HG03439 (cell line): ENCODE measurements around the gene ZNF830.
A peak's percentile ranks its signal among the peaks of the same experiment; 100 is the strongest.
"Not testable (repeated sequence)": the region's sequence is repeated elsewhere in the genome, so short reads cannot be mapped to it uniquely, and the experiment has no call there.

Experiments
- ATAC-seq: cut with Tn5 transposase; IDR thresholded peaks from one replicate; pipeline ENCODE4 v1.9.1; 2021; ENCODE audit warnings: mild to moderate bottlenecking, moderate library complexity; ENCODE audit not compliant: unreplicated experiment

The ZNF830 gene, protein sequence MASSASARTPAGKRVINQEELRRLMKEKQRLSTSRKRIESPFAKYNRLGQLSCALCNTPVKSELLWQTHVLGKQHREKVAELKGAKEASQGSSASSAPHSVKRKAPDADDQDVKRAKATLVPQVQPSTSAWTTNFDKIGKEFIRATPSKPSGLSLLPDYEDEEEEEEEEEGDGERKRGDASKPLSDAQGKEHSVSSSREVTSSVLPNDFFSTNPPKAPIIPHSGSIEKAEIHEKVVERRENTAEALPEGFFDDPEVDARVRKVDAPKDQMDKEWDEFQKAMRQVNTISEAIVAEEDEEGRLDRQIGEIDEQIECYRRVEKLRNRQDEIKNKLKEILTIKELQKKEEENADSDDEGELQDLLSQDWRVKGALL

GRCh38 chr17:34961093-34961911, at the start of gene ZNF830, which contains the start of gene CCT6B:
ZNF830 (plus strand) TSS chr17:34961540; CDS start chr17:34961567, 27 bp downstream.
CCT6B (minus strand) TSS chr17:34961460; CDS start chr17:34961393, 67 bp downstream.
- peak; percentile 80 for ATAC-seq

DNA sequence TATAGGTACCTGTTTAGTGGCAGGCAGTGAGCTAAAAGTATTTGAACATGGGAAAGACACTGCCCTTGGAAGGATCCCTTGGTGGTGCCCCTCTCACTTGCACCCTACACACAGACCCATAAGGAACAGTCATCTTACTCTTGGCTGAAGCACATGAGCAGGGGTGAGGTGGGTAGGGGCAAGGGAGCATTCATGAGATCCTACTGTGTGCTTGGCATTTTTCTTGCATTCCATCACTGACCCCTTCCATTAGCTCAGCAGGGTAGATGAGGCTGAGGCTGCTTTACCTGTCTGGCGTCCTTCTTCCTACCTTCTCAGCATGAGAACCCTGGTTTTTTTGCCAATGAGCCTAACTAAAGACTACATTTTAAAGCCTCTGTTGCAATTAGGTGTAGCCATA, 48.3 kb upstream of the ZNF830 start:
- ATAC-seq, result no peak

- ATAC-seq, result no peak
Observed at GRCh38 chr17:34916120-34916519, 45.2 kb upstream of the ZNF830 start.

DNA sequence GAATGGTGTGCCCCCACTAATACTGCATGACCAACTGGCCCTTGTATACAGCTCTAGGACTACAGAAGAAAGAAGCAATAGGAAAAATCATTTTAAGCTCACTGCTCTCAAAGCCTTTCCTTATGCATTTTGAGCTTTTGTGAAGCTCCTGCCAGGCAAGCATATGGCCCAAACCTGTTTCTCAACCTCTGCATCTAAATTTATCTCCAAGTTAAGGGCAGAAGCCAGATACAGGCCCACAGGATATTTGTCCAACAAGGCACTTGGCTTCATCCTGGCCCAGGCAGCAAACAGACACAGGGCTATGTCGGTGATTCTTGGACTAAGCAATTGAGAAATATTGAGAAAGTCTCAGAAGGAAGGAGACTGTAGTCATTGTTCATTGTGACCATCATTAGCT, 44.0 kb upstream of the ZNF830 start:
- no peak for ATAC-seq

GRCh38 chr17:34920676-34921075, 40.7 kb upstream of the ZNF830 start:
- no peak for ATAC-seq

DNA sequence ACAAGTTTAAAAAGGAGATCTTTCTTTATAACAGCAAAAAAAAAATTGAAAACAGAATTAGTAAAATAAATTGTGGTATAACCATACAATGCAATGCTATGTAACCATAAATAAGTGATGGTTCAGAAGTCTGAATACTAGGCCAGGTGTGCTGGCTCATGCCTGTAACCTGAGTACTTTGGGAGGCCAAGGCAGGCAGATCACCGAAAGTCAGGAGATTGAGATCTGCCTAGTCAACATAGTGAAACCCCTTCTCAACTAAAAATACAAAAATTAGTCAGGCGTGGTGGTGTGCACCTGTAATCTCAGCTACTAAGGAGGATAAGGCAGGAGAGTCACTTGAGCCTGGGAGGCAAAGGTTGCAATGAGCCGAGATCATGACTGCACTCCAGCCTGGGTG, 34.7 kb upstream of the ZNF830 start:
- ATAC-seq, result no peak

DNA sequence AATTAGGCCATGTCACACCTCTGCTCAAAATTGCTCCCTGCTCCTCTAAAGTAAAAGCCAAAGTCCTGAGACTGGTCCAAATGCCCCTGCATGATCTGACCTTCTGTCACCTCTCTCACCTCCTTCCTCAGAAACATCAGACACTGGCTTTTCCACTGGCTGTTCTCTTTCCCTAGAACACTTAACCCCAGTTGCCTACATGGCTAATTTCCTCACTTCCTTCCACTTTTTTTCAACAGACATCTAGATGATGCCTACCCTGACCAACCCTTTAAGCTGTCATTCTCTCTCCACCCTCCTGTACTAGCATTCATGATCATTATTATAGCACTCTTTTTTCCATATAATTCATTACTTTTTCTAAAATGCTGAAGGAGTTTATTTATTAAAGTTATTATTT, 31.1 kb upstream of the ZNF830 start:
- ATAC-seq, result no peak

GRCh38 chr17:34950780-34951179, 10.6 kb upstream of the ZNF830 start:
- ATAC-seq, result not testable (repeated sequence)

DNA sequence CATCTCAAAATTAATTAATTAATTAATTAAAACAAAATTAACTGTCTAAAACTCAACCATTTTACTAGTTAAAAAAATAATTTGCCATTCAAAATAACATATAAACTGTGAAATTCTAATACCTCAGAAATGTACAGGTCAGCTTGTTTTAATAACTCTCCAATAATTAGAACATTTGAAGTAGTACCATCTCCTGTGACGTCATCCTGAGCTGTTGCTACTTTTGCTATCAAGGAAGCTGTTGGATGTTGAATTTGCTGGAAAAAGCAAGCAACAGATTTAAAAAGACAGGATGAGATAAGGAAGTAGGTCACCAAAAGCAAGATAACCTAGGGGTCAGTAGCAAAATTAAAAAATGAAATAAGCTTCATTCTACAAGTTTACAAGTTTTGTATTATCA, 2.9 kb upstream of the ZNF830 start:
- ATAC-seq, result no peak

DNA sequence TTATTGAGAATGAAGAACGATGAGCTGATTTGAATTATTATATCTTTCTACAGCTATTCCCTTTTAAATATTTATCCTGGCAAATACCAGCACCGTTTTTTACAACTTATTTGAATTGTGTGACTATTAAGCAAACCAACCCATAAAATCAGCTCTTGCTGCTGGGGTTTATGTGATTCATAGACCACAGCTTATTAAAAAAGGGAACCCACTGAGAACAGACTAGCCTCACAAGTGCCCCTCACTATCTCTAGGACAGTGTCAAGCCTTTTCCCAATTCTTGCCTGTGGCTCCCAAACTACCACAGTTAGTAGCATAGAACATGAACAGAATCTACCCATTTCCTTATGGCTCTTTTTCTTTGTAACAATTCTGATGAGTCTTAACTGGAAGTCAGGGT, 12.8 kb downstream of the ZNF830 start:
- ATAC-seq, result no peak

- no peak for ATAC-seq
Observed at GRCh38 chr17:34974794-34975785, 13.8 kb downstream of the ZNF830 start.

GRCh38 chr17:34979153-34979552, 17.8 kb downstream of the ZNF830 start:
- no peak for ATAC-seq

GRCh38 chr17:34979650-34980352, 18.5 kb downstream of the ZNF830 start:
- no peak for ATAC-seq

DNA sequence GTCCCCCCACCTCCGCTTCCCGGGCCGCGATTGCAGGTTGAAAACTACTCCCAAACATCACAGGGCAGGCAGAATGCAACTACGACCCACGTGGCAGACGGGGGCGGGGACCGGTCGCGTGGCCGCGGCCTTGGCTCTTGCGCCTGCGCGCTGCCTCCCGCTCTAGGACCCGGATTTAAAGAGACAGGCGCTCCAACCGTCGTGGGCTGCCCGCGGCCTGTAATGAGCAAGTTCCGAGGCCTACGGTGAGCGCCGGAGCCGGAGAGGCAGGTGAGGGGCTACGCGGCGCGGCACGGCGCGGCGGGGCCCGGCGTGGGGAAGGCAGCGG, 19.0 kb downstream of the ZNF830 start, which contains the start of gene LIG3:
TSS of gene LIG3 (plus strand) at position 160 of the 328 bp plus-strand sequence. CDS start 2,494 bp downstream, outside the sequence.
- peak; percentile 82 for ATAC-seq

DNA sequence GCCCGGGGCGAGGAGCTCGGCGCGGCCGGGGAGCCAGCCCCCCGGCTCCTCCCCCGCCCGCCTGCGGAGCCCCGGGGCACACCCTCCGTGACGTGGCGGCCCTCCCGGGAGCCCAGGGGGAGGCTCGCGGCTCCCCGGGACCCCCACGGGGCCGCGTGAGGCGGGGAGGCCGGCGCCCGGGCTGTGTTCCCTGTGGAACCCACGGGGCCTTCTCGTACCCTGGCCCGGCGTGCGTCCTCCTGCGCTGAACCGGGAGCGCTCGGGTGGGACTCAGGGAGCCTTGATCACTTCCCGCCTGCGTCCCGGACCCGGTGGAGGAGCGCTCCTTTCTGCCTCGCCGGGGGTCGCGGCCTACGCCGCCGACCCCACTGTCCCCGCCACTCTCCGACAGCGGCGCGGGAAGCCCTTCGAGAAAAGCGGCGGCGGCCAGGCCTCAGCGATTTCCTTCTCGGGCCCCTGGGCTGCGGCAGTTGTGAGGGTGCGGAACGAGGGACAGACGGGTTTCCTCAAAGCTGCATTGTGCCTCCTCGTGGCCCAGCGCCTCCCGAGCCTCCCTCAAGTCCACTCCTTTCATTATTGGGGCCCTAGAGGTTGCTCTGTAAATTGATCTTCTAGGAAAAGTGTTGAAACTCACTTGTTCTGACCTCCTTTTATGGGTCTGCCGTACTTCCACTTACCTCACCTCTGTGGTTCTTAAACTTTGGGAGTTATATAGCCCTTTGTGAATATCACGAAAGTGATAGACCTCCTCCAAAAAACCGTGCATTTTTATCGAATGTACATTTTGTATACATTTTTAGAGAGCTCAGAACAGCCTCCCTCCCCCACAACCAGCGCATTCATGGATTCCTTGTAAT, 19.6 kb downstream of the ZNF830 start:
- ATAC-seq, result peak; percentile 87

GRCh38 chr17:34981538-34982241, 20.4 kb downstream of the ZNF830 start:
- no peak for ATAC-seq

DNA sequence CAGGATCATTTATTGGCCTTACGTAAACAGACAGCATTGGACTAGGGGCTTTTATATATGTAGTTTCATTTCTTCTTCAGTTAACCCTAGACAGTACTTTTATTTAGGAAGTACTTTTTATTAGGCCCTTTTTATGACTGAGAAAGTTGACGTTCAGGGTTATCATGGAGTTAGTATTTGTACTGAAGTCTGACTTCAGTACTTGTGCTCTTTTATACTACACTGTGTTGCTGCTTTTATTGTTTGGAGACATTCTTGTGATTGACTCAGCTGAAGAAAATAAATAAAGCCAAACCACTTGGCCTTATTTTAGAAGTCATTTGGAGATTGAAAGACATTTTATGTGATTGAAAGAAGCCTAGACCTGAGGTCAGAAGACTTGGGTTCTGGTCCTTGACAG, 25.9 kb downstream of the ZNF830 start:
- no peak for ATAC-seq

DNA sequence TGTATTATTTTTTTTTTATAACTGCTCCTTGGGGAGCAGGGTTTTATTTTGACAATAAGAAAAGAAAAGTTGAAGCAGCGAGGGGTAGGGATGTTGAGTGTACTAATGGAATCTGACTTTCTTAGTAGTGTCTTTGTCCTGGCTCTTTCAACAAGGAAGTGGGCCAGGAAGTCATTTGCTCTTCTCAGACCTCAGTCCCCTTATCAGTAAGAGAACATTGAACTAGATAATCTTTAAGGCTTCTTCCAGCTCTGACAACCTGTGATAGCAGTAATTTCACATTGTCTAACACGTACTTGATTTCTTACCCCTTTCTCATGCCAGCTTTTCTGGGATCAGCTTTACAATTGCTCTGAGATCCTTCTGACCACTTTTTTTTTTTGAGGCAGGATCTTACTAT, 27.3 kb downstream of the ZNF830 start:
- no peak for ATAC-seq

DNA sequence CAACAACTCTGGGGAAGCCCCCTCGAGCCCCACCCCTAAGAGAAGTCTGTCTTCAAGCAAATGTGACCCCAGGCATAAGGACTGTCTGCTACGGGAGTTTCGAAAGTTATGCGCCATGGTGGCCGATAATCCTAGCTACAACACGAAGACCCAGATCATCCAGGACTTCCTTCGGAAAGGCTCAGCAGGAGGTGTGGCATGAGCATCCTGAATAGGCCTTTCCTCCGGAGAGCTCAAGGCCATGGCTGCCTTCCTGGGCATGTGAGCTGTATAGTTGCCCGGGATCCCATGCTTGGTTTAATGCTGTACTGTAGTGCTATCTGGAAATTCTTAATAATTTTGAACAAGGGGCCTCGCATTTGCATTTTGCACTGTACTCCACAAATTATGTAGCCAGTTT, 28.1 kb downstream of the ZNF830 start:
- no peak for ATAC-seq
